HFFc6 (cell line): ENCODE results near the gene SPEG. TPM values are rescaled to one million over a fixed set of nuclear protein-coding genes. Genes with fewer than 3 reads are reported as not detected.

Source experiments
- DNase-seq: peaks from one replicate; pipeline ENCODE4 v3.0.0-alpha.2; 2018
- H3K27ac Mint-ChIP-seq: 2 replicates; pipeline ENCODE4 v1.8.0; 2020; ENCODE audit warnings: mild to moderate bottlenecking, mixed read lengths
- H3K27me3 Mint-ChIP-seq: 2 replicates; pipeline ENCODE4 v1.8.0; 2021; ENCODE audit warnings: mild to moderate bottlenecking, moderate library complexity, mixed read lengths; ENCODE audit not compliant: insufficient read depth
- H3K36me3 Mint-ChIP-seq: 2 replicates; pipeline ENCODE4 v1.8.0; 2021; ENCODE audit warnings: low read depth, mixed read lengths
- H3K4me1 Mint-ChIP-seq: 2 replicates; pipeline ENCODE4 v1.8.0; 2020; ENCODE audit warnings: low read depth, mixed read lengths
- H3K4me3 Mint-ChIP-seq: 2 replicates; pipeline ENCODE4 v1.8.0; 2020; ENCODE audit warnings: mild to moderate bottlenecking, moderate library complexity, mixed read lengths
- H3K9me3 Mint-ChIP-seq: 2 replicates; pipeline ENCODE4 v1.8.0; 2020; ENCODE audit warnings: mild to moderate bottlenecking, mixed read lengths
- CTCF ChIP-seq: fragments of 200-600 bp; sonication (generic); IDR thresholded peaks from 2 replicates; pipeline ENCODE4 v1.5.0; 2021; ENCODE audit warnings: antibody characterized with exemption, mild to moderate bottlenecking
- total RNA-seq, 6 experiments: library from RNA; stranded (reverse); fragmentation: NEBNext Ultra II Directional; extraction: Animal tissue kit (Norgen Biotek cat#: 25700); gene quantifications; 2 replicates in 1 of 6; 3 replicates in 5 of 6; pipeline ENCODE4 v1.2.3, GENCODE V29; 2021

SPEG gene
- total RNA-seq, 6 experiments from 2014 or later: 80.9 to 89.5 (median 84.7) TPM

- no peaks in the 10 kb centered on the region for H3K9me3 Mint-ChIP-seq
- H3K4me3 Mint-ChIP-seq: no peak overlapping the region
- peaks cover 9% of the 10 kb centered on the region for H3K27me3 Mint-ChIP-seq
- peaks cover 25% of the 10 kb centered on the region for H3K36me3 Mint-ChIP-seq
- peak; percentile 23 for DNase-seq
- peaks cover 66% of the 10 kb centered on the region for H3K4me1 Mint-ChIP-seq
- peak; percentile 16; the same call in 1 of the 2 replicates for TF ChIP-seq CTCF
- peak overlapping the region; percentile 63 for H3K27ac Mint-ChIP-seq
Observed at GRCh38 chr2:219457784-219458369, 23.2 kb downstream of the SPEG start.

GRCh38 chr2:219458996-219459395 lies 24.4 kb downstream of the SPEG start:
- no peak overlapping the region for H3K4me3 Mint-ChIP-seq
- peaks cover 27% of the 10 kb centered on the region for H3K36me3 Mint-ChIP-seq
- no peak for DNase-seq
- H3K9me3 Mint-ChIP-seq: no peaks in the 10 kb centered on the region
- H3K27me3 Mint-ChIP-seq: peaks cover 11% of the 10 kb centered on the region
- no peak for TF ChIP-seq CTCF
- H3K4me1 Mint-ChIP-seq: peaks cover 55% of the 10 kb centered on the region
- peak overlapping the region; percentile 85 for H3K27ac Mint-ChIP-seq

GRCh38 chr2:219459460-219460311 lies 25.0 kb downstream of the SPEG start:
- Mint-ChIP-seq H3K4me1 (peaks cover 48% of the 10 kb centered on the region), H3K27ac (peak overlapping the region; percentile 88), H3K4me3 (peak overlapping the region; percentile 78), H3K9me3 (no peaks in the 10 kb centered on the region), H3K27me3 (peaks cover 11% of the 10 kb centered on the region), H3K36me3 (peaks cover 22% of the 10 kb centered on the region)
- DNase-seq: peak; percentile 64
- TF ChIP-seq CTCF: peak; percentile 93

- Mint-ChIP-seq H3K4me3 (peak overlapping the region; percentile 78), H3K4me1 (peaks cover 48% of the 10 kb centered on the region), H3K36me3 (peaks cover 21% of the 10 kb centered on the region), H3K27ac (peak overlapping the region; percentile 88), H3K9me3 (no peaks in the 10 kb centered on the region), H3K27me3 (peaks cover 11% of the 10 kb centered on the region)
- TF ChIP-seq CTCF: no peak
- DNase-seq: peak; percentile 52
Observed at GRCh38 chr2:219460424-219460926, 25.8 kb downstream of the SPEG start.

GRCh38 chr2:219461047-219461514 lies 26.4 kb downstream of the SPEG start:
- Mint-ChIP-seq H3K27ac (peak overlapping the region; percentile 48; the same call in 1 of the 2 replicates), H3K36me3 (peaks cover 15% of the 10 kb centered on the region), H3K9me3 (no peaks in the 10 kb centered on the region), H3K27me3 (peaks cover 11% of the 10 kb centered on the region), H3K4me3 (no peak overlapping the region; the same call in 1 of the 2 replicates), H3K4me1 (peaks cover 42% of the 10 kb centered on the region)
- no peak for TF ChIP-seq CTCF
- DNase-seq: peak; percentile 8
